Stomach smooth muscle (tissue), 2 donors: ENCODE results near the gene ANKRD16.
"Not testable (repeated sequence)": the region's sequence is repeated elsewhere in the genome, so short reads cannot be mapped to it uniquely, and the experiment has no call there.

ENCODE experiments used
- H3K27ac ChIP-seq: one replicate; pipeline ENCODE4 v1.7.0; 2013; ENCODE audit warnings: mild to moderate bottlenecking, low read length, inconsistent platforms
- H3K27me3 ChIP-seq, 2 donors: one replicate each; pipeline ENCODE4 v1.7.0; 2013; ENCODE audit warnings: low read length in 2 of 2; ENCODE audit not compliant: insufficient read depth in 2 of 2, control insufficient read depth in 1 of 2
- H3K36me3 ChIP-seq, 2 donors: one replicate each; pipeline ENCODE4 v1.7.0; 2013; ENCODE audit warnings: low read length in 2 of 2; ENCODE audit not compliant: control insufficient read depth in 2 of 2, insufficient read depth in 2 of 2
- H3K4me1 ChIP-seq: one replicate; pipeline ENCODE4 v1.7.0; 2013; ENCODE audit warnings: low read length; ENCODE audit not compliant: control insufficient read depth, insufficient read depth
- H3K4me3 ChIP-seq, 2 donors: one replicate each; pipeline ENCODE4 v1.7.0; 2013; ENCODE audit warnings: low read length in 2 of 2
- H3K9ac ChIP-seq, 2 donors: one replicate each; pipeline ENCODE4 v1.7.0; 2013; ENCODE audit warnings: low read length in 2 of 2, mild to moderate bottlenecking in 1 of 2
- H3K9me3 ChIP-seq, 2 donors: one replicate each; pipeline ENCODE4 v1.7.0; 2013; ENCODE audit warnings: low read length in 2 of 2; ENCODE audit not compliant: control insufficient read depth in 2 of 2
- donor health status: healthy.
- donor health status: Pancreatic carcinoma.

ANKRD16 gene

GRCh38 chr10:5919568-5919967 is 29.9 kb upstream of the ANKRD16 start:
- Histone ChIP-seq H3K27me3 (no peaks in the 10 kb centered on the region), H3K4me1 (no peaks in the 10 kb centered on the region), H3K9ac (no peak overlapping the region), H3K36me3 (peaks cover 77 to 81% of the 10 kb centered on the region in 2 donors), H3K4me3 (no peak overlapping the region), H3K9me3 (no peaks in the 10 kb centered on the region), H3K27ac (no peak overlapping the region)

- Histone ChIP-seq H3K9ac (no peak overlapping the region), H3K27me3 (no peaks in the 10 kb centered on the region), H3K4me3 (no peak overlapping the region), H3K27ac (no peak overlapping the region), H3K36me3 (peaks cover 74 to 81% of the 10 kb centered on the region in 2 donors), H3K4me1 (no peaks in the 10 kb centered on the region), H3K9me3 (no peaks in the 10 kb centered on the region)
These were observed 29.1 kb upstream of the ANKRD16 start for GRCh38 chr10:5918763-5919162.

- Histone ChIP-seq H3K4me1 (no peaks in the 10 kb centered on the region), H3K9me3 (no peaks in the 10 kb centered on the region), H3K27ac (no peak overlapping the region), H3K9ac (no peak overlapping the region), H3K4me3 (no peak overlapping the region), H3K27me3 (no peaks in the 10 kb centered on the region), H3K36me3 (peaks cover 77 to 81% of the 10 kb centered on the region in 2 donors)
These were observed 27.6 kb upstream of the ANKRD16 start for GRCh38 chr10:5917305-5917704.

- Histone ChIP-seq H3K27ac (no peak overlapping the region), H3K4me3 (no peak overlapping the region), H3K36me3 (peaks cover 73 to 78% of the 10 kb centered on the region in 2 donors), H3K27me3 (no peaks in the 10 kb centered on the region), H3K4me1 (no peaks in the 10 kb centered on the region), H3K9ac (no peak overlapping the region), H3K9me3 (no peaks in the 10 kb centered on the region)
These were observed 25.8 kb upstream of the ANKRD16 start for GRCh38 chr10:5915451-5915850.

- Histone ChIP-seq H3K36me3 (peaks cover 75 to 79% of the 10 kb centered on the region in 2 donors), H3K4me1 (no peaks in the 10 kb centered on the region), H3K9me3 (no peaks in the 10 kb centered on the region), H3K27ac (no peak overlapping the region), H3K4me3 (no peak overlapping the region), H3K27me3 (no peaks in the 10 kb centered on the region), H3K9ac (no peak overlapping the region)
These were observed 24.0 kb upstream of the ANKRD16 start for GRCh38 chr10:5913736-5914135.

GRCh38 chr10:5911670-5912069 is 22.0 kb upstream of the ANKRD16 start:
- no peak overlapping the region for H3K9ac ChIP-seq
- no peaks in the 10 kb centered on the region for H3K9me3 ChIP-seq
- no peaks in the 10 kb centered on the region for H3K27me3 ChIP-seq
- no peak overlapping the region for H3K27ac ChIP-seq
- peaks cover 62 to 66% of the 10 kb centered on the region in 2 donors for H3K36me3 ChIP-seq
- no peaks in the 10 kb centered on the region for H3K4me1 ChIP-seq
- no peak overlapping the region for H3K4me3 ChIP-seq

GRCh38 chr10:5910323-5911100 is 20.8 kb upstream of the ANKRD16 start:
- H3K27me3 ChIP-seq, result no peaks in the 10 kb centered on the region
- H3K9me3 ChIP-seq, result no peaks in the 10 kb centered on the region
- no peak overlapping the region for H3K9ac ChIP-seq
- H3K4me3 ChIP-seq, result no peak overlapping the region
- peak overlapping the region; percentile 24 for H3K27ac ChIP-seq
- peaks cover 58 to 65% of the 10 kb centered on the region in 2 donors for H3K36me3 ChIP-seq
- H3K4me1 ChIP-seq, result peaks cover 7% of the 10 kb centered on the region

GRCh38 chr10:5908676-5909075 is 19.0 kb upstream of the ANKRD16 start:
- not testable (repeated sequence) for H3K27me3 ChIP-seq, H3K9ac ChIP-seq, H3K9me3 ChIP-seq, H3K4me1 ChIP-seq, H3K27ac ChIP-seq, H3K4me3 ChIP-seq
- H3K36me3 ChIP-seq, result peaks cover 39 to 49% of the 10 kb centered on the region in 2 donors

GRCh38 chr10:5906651-5907050 is 17.0 kb upstream of the ANKRD16 start:
- Histone ChIP-seq H3K4me1 (peaks cover 7% of the 10 kb centered on the region), H3K9me3 (no peaks in the 10 kb centered on the region), H3K4me3 (no peak overlapping the region), H3K27me3 (no peaks in the 10 kb centered on the region), H3K36me3 (peaks cover 30 to 35% of the 10 kb centered on the region in 2 donors), H3K27ac (no peak overlapping the region), H3K9ac (no peak overlapping the region)

- H3K9me3 ChIP-seq, result no peaks in the 10 kb centered on the region
- no peak overlapping the region for H3K9ac ChIP-seq
- H3K4me1 ChIP-seq, result peaks cover 7% of the 10 kb centered on the region
- H3K27ac ChIP-seq, result no peak overlapping the region
- peaks cover 23 to 28% of the 10 kb centered on the region in 2 donors for H3K36me3 ChIP-seq
- H3K27me3 ChIP-seq, result no peaks in the 10 kb centered on the region
- H3K4me3 ChIP-seq, result no peak overlapping the region
These were observed 16.3 kb upstream of the ANKRD16 start for GRCh38 chr10:5905854-5906507.

GRCh38 chr10:5904227-5904626 is 14.5 kb upstream of the ANKRD16 start:
- no peak overlapping the region for H3K27ac ChIP-seq
- no peaks in the 10 kb centered on the region for H3K9me3 ChIP-seq
- H3K4me3 ChIP-seq, result no peak overlapping the region
- peaks cover 7% of the 10 kb centered on the region for H3K4me1 ChIP-seq
- no peaks in the 10 kb centered on the region for H3K27me3 ChIP-seq
- peaks cover 14 to 15% of the 10 kb centered on the region in 2 donors for H3K36me3 ChIP-seq
- H3K9ac ChIP-seq, result no peak overlapping the region
